MM.1S (cell line): ENCODE measurements around the gene STARD9.
A peak's percentile ranks its signal among the peaks of the same experiment; 100 is the strongest.

Experiments used
- DNase-seq: peaks from one replicate; pipeline ENCODE4 v3.0.0-alpha.2; 2015
- H2AFZ ChIP-seq: fragments of 300-600 bp; sonication (generic); 2 replicates; pipeline ENCODE4 v1.6.0; 2016; ENCODE audit warnings: antibody characterized with exemption, low read length
- H3F3A ChIP-seq: fragments of 300-600 bp; sonication (generic); 2 replicates; pipeline ENCODE4 v1.6.1; 2016; ENCODE audit warnings: mild to moderate bottlenecking, antibody characterized with exemption, low read length, moderate library complexity, mixed read lengths; ENCODE audit not compliant: insufficient read depth
- H3K27ac ChIP-seq: fragments of 300-600 bp; sonication (generic); 2 replicates; pipeline ENCODE4 v1.5.1; 2016; ENCODE audit warnings: mild to moderate bottlenecking, low read length
- H3K27me3 ChIP-seq: fragments of 300-600 bp; sonication (generic); replicated peaks from 2 replicates; pipeline ENCODE4 v1.6.0; 2016; ENCODE audit warnings: low read length; ENCODE audit not compliant: insufficient read depth
- H3K36me3 ChIP-seq: fragments of 300-600 bp; sonication (generic); replicated peaks from 2 replicates; pipeline ENCODE4 v1.6.1; 2016; ENCODE audit warnings: mild to moderate bottlenecking, low read length, mixed read lengths; ENCODE audit not compliant: insufficient read depth
- H3K4me1 ChIP-seq: fragments of 300-600 bp; sonication (generic); 2 replicates; pipeline ENCODE4 v1.6.1; 2016; ENCODE audit warnings: low read length, mixed read lengths
- H3K4me2 ChIP-seq: fragments of 300-600 bp; sonication (generic); 2 replicates; pipeline ENCODE4 v1.6.0; 2016; ENCODE audit warnings: low read depth, low read length
- H3K4me3 ChIP-seq: fragments of 300-600 bp; sonication (generic); 2 replicates; pipeline ENCODE4 v1.5.1; 2016; ENCODE audit warnings: low read length, mixed read lengths
- H3K79me2 ChIP-seq: fragments of 300-600 bp; sonication (generic); 2 replicates; pipeline ENCODE4 v1.6.1; 2016; ENCODE audit warnings: mixed run types, low read length, mixed read lengths
- H3K9ac ChIP-seq: fragments of 300-600 bp; sonication (generic); 2 replicates; pipeline ENCODE4 v1.6.1; 2016; ENCODE audit warnings: low read length, mixed read lengths
- H3K9me2 ChIP-seq: fragments of 300-600 bp; sonication (generic); replicated peaks from 2 replicates; pipeline ENCODE4 v1.6.1; 2016; ENCODE audit warnings: mild to moderate bottlenecking, low read length, mixed read lengths; ENCODE audit not compliant: insufficient read depth
- H3K9me3 ChIP-seq: fragments of 300-600 bp; sonication (generic); replicated peaks from 2 replicates; pipeline ENCODE4 v1.6.1; 2016; ENCODE audit warnings: mild to moderate bottlenecking, low read length, mixed read lengths; ENCODE audit not compliant: insufficient read depth
- H4K20me1 ChIP-seq: fragments of 300-600 bp; sonication (generic); 2 replicates; pipeline ENCODE4 v1.6.1; 2016; ENCODE audit warnings: mild to moderate bottlenecking, low read length, moderate library complexity, mixed read lengths; ENCODE audit not compliant: insufficient read depth
- CTCF ChIP-seq: fragments of 300-600 bp; sonication (generic); IDR thresholded peaks from 2 replicates; pipeline ENCODE4 v1.5.1; 2016; ENCODE audit warnings: antibody characterized with exemption, low read length, mixed read lengths
- EZH2 ChIP-seq: fragments of 300-600 bp; sonication (generic); optimal IDR thresholded peaks from 2 replicates; pipeline ENCODE3; 2017; ENCODE audit warnings: low read depth, mild to moderate bottlenecking, antibody characterized with exemption, low read length, mixed read lengths
- EZH2phosphoT487 ChIP-seq: fragments of 300-600 bp; sonication (generic); IDR thresholded peaks from 2 replicates; pipeline ENCODE4 v1.6.1; 2018; ENCODE audit warnings: antibody characterized with exemption, low read length

Gene STARD9

GRCh38 chr15:42575188-42576039 is at the start of gene STARD9:
Gene STARD9 (plus strand): TSS chr15:42575606. CDS start chr15:42575716, 110 bp downstream.
- Histone ChIP-seq H3K79me2 (peaks cover 47% of the 10 kb centered on the region), H3K27ac (peak within 1 kb of the TSS; percentile 49; the same call in 1 of the 2 replicates), H3K36me3 (no peaks in the 10 kb centered on the region), H3K4me2 (peak within 1 kb of the TSS; percentile 92), H3K9me2 (no peaks in the 10 kb centered on the region), H2AFZ (peak within 1 kb of the TSS; percentile 88), H3K4me1 (peaks cover 19% of the 10 kb centered on the region), H3K4me3 (peak within 1 kb of the TSS; percentile 78), H3K9ac (peak within 1 kb of the TSS; percentile 69), H4K20me1 (no peaks in the 10 kb centered on the region), H3F3A (peaks cover 31% of the 10 kb centered on the region), H3K27me3 (no peaks in the 10 kb centered on the region), H3K9me3 (no peaks in the 10 kb centered on the region)
- peak; percentile 98 for DNase-seq
- TF ChIP-seq EZH2, result no peak

DNA sequence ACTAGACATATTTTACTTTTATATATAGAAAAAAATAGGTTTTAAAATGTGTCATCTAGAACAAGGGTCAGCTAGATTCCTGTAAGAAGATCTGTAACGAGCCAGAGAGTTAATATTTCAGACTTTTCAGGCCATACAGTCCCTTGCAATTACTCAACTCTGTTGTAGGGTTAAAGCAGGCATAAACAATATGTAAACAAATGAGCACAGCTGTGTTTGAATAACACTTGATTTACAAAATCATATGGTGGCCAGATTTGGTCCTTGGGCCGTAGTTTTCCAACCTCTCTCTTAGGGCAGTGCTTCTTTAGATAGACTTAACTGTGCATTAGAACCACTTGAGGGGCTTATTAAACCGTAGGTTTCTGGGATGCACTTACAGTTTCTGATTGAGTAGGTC is 46.4 kb upstream of the STARD9 start:
- H3K27me3 ChIP-seq, result no peaks in the 10 kb centered on the region
- TF ChIP-seq EZH2phosphoT487, result no peak
- no peak for TF ChIP-seq EZH2
- TF ChIP-seq CTCF, result no peak
- no peak overlapping the region for H3K9ac ChIP-seq
- H3K4me1 ChIP-seq, result no peaks in the 10 kb centered on the region
- no peak overlapping the region for H2AFZ ChIP-seq
- no peaks in the 10 kb centered on the region for H4K20me1 ChIP-seq
- no peak overlapping the region for H3K27ac ChIP-seq
- no peak for DNase-seq
- no peaks in the 10 kb centered on the region for H3K36me3 ChIP-seq
- H3K4me3 ChIP-seq, result no peak overlapping the region
- no peaks in the 10 kb centered on the region for H3K79me2 ChIP-seq
- H3K9me2 ChIP-seq, result no peaks in the 10 kb centered on the region
- H3K4me2 ChIP-seq, result no peak overlapping the region
- no peaks in the 10 kb centered on the region for H3K9me3 ChIP-seq
- H3F3A ChIP-seq, result no peaks in the 10 kb centered on the region

DNA sequence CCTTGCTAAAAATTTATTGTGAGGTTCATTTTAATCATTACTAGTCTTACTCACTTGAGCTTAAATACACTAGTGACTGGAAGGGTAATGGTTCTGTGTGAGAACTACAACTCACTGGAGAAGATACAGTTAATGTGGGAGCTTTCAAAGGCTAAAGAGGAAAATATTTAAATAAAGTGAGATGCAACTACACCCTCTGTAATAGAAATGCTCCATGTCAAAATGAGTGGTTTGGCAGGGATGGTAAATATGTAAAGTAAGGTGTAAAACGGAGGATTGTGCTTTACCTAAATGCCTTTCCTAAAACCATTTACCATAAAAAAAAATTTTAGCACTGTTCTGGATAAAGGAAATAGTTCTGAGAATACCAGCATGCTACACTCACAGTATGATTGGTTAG is 42.2 kb upstream of the STARD9 start:
- H3K4me1 ChIP-seq, result no peaks in the 10 kb centered on the region
- H4K20me1 ChIP-seq, result no peaks in the 10 kb centered on the region
- no peaks in the 10 kb centered on the region for H3K9me3 ChIP-seq
- H3K9ac ChIP-seq, result no peak overlapping the region
- H3K9me2 ChIP-seq, result no peaks in the 10 kb centered on the region
- no peak overlapping the region for H3K4me3 ChIP-seq
- no peak overlapping the region for H3K4me2 ChIP-seq
- no peaks in the 10 kb centered on the region for H3K36me3 ChIP-seq
- H3K27ac ChIP-seq, result no peak overlapping the region
- TF ChIP-seq EZH2, result no peak
- no peak for TF ChIP-seq EZH2phosphoT487
- no peak for TF ChIP-seq CTCF
- H3K79me2 ChIP-seq, result no peaks in the 10 kb centered on the region
- H2AFZ ChIP-seq, result no peak overlapping the region
- no peak for DNase-seq
- H3K27me3 ChIP-seq, result no peaks in the 10 kb centered on the region
- no peaks in the 10 kb centered on the region for H3F3A ChIP-seq
